H7 (cell line): ENCODE data around the gene TRPM4. TPM values are rescaled to one million over a fixed set of nuclear protein-coding genes. Genes with fewer than 3 reads are reported as not detected.

Experiments
- DNase-seq: peaks from one replicate; pipeline ENCODE4 v3.0.0; 2012
- H3K27me3 ChIP-seq: 2 replicates; pipeline ENCODE4 v1.6.0; 2011; ENCODE audit warnings: mild to moderate bottlenecking, low read length; ENCODE audit not compliant: control insufficient read depth, insufficient read depth
- H3K36me3 ChIP-seq: replicated peaks from 2 replicates; pipeline ENCODE4 v1.5.1; 2011; ENCODE audit warnings: low read length; ENCODE audit not compliant: control insufficient read depth, insufficient read depth
- H3K4me3 ChIP-seq: 2 replicates; pipeline ENCODE4 v1.5.1; 2011; ENCODE audit warnings: low read depth, mild to moderate bottlenecking, control low read depth, low read length, moderate library complexity; ENCODE audit not compliant: insufficient read depth
- total RNA-seq: library from RNA; depleted of rRNA; stranded (reverse); fragments of >200 nt; shearing (Covaris generic); gene quantifications from 2 replicates; pipeline ENCODE4 v1.2.3, GENCODE V29; 2014; rRNA removed

TRPM4 gene
- total RNA-seq, 1 experiment from 2014 or later: 12.8 TPM

DNA sequence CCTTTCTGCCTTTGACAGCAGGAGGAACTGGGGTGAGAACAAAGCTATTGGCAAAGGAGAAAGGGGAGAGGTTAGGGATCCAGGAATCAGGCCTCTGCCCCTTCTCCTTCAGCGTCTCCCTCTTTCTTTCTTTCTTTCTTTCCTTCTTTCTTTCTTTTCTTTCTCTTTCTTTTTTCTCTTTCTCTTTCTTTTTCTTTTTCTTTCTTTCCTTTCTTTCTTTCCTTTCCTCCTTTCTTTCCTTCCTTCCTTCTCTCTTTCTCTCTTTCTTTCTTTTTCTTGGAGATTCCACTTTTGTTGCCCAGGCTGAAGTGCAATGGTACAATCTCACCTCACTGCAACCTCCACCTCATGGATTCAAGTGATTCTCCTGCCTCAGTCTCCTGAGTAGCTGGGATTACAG, 75.6 kb downstream of the TRPM4 start:
- H3K4me3 ChIP-seq: no peak overlapping the region
- H3K36me3 ChIP-seq: no peaks in the 10 kb centered on the region
- no peak for DNase-seq
- no peaks in the 10 kb centered on the region for H3K27me3 ChIP-seq

DNA sequence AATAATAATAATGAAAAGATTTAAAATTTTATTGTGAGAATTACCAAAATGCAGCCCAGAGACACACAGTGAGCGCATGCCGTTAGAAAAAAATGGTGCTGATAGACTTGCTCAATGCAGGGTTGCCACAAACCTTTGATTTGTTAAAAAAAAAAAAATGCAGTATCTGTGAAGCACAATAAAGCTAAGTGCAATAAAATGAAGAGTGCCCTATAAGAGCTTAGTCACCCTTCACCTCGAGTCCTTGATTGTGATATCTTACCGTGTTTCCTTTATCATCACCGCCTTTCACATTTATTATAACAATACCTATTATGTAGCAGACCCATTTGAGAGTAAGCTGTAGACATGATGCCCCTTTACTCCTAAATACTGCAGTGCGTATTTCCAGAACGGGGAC, 84.2 kb downstream of the TRPM4 start:
- Histone ChIP-seq H3K27me3 (no peaks in the 10 kb centered on the region), H3K36me3 (no peaks in the 10 kb centered on the region)

DNA sequence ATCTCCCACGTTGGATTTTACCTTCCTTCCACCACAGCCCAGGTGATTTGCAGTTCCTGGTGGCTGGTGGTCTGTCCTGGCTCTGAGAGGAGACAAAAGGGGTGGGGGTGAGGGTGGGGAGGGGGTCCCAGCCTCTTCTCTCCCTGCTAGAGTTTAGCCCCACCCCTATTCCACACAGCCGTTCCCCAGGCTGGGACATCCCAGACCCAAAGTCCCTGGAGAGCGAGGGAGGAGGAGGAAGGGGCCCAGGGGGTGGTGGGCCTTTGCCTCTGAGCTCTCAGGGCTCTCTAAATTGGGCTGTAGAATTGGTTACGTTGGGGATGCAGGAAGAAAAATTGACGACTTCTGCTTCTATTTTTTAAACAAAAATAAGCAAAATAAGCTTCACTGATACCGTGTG, 85.5 kb downstream of the TRPM4 start:
- no peak overlapping the region for H3K4me3 ChIP-seq
- no peaks in the 10 kb centered on the region for H3K27me3 ChIP-seq
- DNase-seq: peak; percentile 58
- H3K36me3 ChIP-seq: no peaks in the 10 kb centered on the region

More for the DNA sequence above, 84.2 kb downstream of the TRPM4 start:
- H3K4me3 ChIP-seq: no peak overlapping the region
- no peak for DNase-seq

DNA sequence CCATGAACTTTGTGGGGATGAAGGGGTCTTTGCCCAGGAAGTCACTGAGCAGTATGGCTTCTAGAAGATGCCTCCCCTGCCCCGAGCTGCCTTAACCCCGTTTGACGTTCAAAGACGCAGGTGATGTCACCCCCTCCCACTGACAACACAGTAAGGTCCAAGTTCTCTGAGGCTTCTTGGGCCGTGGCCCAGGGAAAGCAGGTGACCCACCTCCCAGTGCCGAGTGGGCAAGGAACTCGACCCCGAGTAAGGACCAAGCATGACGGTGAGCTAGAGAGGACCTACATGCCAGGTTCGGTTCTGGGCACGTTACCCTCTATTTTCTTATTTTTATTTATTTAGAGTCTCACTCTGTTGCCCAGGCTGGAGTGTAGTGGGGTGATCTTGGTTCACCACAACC, 86.1 kb downstream of the TRPM4 start:
- Histone ChIP-seq H3K36me3 (no peaks in the 10 kb centered on the region), H3K27me3 (no peaks in the 10 kb centered on the region), H3K4me3 (no peak overlapping the region)
- DNase-seq: no peak

DNA sequence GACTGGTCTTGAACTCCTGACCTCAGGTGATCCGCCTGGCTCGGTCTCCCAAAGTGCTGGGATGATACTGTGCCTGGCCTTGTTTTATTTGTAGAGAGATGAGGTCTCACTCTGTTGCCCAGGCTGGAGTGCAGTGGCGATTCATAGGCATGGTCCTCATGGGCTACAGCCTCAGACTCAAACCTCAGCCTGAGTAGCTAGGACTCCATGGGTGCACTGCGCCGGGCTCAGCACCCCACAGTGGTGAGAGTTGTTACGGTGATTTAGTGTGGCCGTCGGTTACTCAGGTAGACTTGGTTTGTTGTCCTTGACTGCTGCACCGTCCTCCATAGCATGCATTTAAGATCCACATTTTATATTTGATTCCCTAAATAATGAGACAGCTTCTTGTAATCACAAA, 86.7 kb downstream of the TRPM4 start:
- Histone ChIP-seq H3K27me3 (no peaks in the 10 kb centered on the region), H3K36me3 (no peaks in the 10 kb centered on the region), H3K4me3 (no peak overlapping the region)
- DNase-seq: no peak

DNA sequence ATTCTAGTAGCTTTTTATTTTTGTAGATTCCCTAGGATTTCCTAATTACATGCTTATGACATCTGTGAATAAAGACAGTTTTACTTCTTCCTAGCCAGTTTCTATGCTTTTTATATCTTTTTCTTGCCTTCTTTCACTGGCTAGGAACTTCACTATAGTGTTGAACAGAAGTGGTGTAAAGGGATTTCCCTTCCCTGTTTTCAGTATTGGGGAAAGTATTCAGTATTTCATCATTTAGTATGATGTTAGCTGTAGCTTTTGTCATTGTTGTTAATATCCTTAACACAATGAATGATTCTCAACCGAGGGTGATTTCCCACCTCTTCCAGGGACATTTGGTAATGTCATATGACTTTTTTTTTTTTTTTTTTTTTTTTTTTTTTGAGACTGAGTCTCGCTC, 90.1 kb downstream of the TRPM4 start:
- Histone ChIP-seq H3K36me3 (no peaks in the 10 kb centered on the region), H3K4me3 (no peak overlapping the region), H3K27me3 (no peaks in the 10 kb centered on the region)
- no peak for DNase-seq

DNA sequence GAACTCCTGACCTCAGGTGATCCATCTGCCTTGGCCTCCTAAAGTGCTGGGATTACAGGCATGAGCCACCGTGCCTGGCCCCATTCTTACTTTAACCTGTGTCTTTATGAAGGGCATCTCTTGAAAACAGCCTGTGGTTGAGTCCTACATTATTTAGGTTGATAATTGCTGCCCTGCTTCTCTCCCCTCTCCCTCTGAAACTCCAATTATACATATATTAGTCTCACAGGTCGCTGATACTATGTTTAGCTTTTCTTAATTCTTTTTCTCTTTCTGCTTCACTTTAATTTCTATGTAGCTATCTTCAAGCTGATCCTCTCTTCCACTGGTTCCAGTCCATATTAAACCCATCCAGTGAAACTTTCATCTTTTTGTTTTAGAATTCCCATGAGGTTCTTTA, 92.3 kb downstream of the TRPM4 start:
- Histone ChIP-seq H3K27me3 (no peaks in the 10 kb centered on the region), H3K4me3 (no peak overlapping the region), H3K36me3 (no peaks in the 10 kb centered on the region)
- DNase-seq: no peak

DNA sequence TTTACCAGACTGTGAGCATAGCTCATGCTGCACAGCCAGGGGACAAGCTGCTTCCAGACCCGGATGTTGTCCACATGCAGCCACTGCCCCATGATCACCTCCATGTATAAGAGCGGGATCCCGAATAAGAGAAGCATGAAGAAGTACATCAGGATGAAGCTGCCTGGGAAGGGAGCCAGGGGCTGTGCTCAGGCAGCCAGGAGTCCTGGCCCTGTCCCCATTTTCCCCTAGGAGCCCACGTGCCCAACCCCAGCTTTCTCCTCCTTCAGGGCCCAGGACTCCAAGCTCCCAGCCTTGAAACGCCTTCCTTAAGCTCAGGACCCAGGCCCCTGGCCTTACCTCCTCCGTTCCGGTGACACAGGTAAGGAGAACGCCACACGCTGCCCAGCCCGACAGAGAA, 98.1 kb downstream of the TRPM4 start:
- Histone ChIP-seq H3K4me3 (no peak overlapping the region), H3K36me3 (no peaks in the 10 kb centered on the region), H3K27me3 (no peaks in the 10 kb centered on the region)
- no peak for DNase-seq

DNA sequence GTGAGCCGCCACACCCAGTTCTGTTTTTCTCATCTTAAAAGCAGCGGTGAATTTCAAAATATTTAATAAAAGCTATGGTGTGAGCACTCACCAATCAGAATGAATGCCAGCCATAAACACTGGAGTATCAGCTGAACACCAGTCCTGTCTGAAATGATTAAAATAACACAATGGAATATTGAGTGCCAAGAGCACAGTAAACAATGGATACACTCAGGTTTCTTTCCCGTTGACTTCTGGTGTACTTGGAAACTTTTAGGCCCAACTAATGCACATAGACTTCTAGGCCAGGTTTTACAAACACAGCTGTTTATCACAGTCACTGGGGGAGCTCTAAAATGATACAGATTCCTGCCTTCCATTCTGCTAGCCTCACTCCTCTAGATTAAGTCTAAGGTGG, 99.1 kb downstream of the TRPM4 start:
- Histone ChIP-seq H3K27me3 (no peaks in the 10 kb centered on the region), H3K36me3 (no peaks in the 10 kb centered on the region), H3K4me3 (no peak overlapping the region)
- DNase-seq: no peak

Other genes starting within 250 kb of the TRPM4 start
- gene DHDH, start 224.1 kb upstream of the TRPM4 start, total RNA-seq: not detected in 2 replicates
- gene BAX, start 202.9 kb upstream of the TRPM4 start, total RNA-seq: 57.8 and 72.6 TPM in 2 replicates
- gene FTL, start 192.5 kb upstream of the TRPM4 start, total RNA-seq: 2,437 and 3,282 TPM in 2 replicates
- gene GYS1, start 164.5 kb upstream of the TRPM4 start, total RNA-seq: 35.2 and 50.2 TPM in 2 replicates
- gene RUVBL2, start 163.9 kb upstream of the TRPM4 start, total RNA-seq: 256 and 327 TPM in 2 replicates
- gene LHB, start 140.7 kb upstream of the TRPM4 start, total RNA-seq: not detected in 2 replicates
- not detected in 2 replicates for gene CGB3, start 133.5 kb upstream of the TRPM4 start, total RNA-seq
- 1.4 TPM in 1 of 2 replicates, not detected in the other for gene CGB2, start 125.9 kb upstream of the TRPM4 start, total RNA-seq
- not detected in 2 replicates for gene CGB1, start 120.9 kb upstream of the TRPM4 start, total RNA-seq
- gene CGB5, start 113.9 kb upstream of the TRPM4 start, total RNA-seq: not detected in 2 replicates
- not detected in 2 replicates for gene CGB8, start 108.7 kb upstream of the TRPM4 start, total RNA-seq
- not detected in 2 replicates for gene CGB7, start 100.0 kb upstream of the TRPM4 start, total RNA-seq
- gene NTF4, start 93.0 kb upstream of the TRPM4 start, total RNA-seq: 0.81 and 1.2 TPM in 2 replicates
- gene KCNA7, start 85.1 kb upstream of the TRPM4 start, total RNA-seq: not detected in 2 replicates
- 338 and 397 TPM in 2 replicates for gene SNRNP70, start 72.3 kb upstream of the TRPM4 start, total RNA-seq
- 2.2 and 4.1 TPM in 2 replicates for gene LIN7B, start 43.4 kb upstream of the TRPM4 start, total RNA-seq
- gene C19orf73, start 38.6 kb upstream of the TRPM4 start, total RNA-seq: 1.4 and 3.2 TPM in 2 replicates
- 21.1 and 23.6 TPM in 2 replicates for gene PPFIA3, start 38.2 kb upstream of the TRPM4 start, total RNA-seq
- gene HRC, start 2.4 kb upstream of the TRPM4 start, total RNA-seq: 0.45 and 0.81 TPM in 2 replicates
- gene SLC6A16, start 167.4 kb downstream of the TRPM4 start, total RNA-seq: 0.24 and 4.3 TPM in 2 replicates
- 0.44 TPM in 1 of 2 replicates, not detected in the other for gene CD37, start 177.6 kb downstream of the TRPM4 start, total RNA-seq
- 110 and 155 TPM in 2 replicates for gene TEAD2, start 204.6 kb downstream of the TRPM4 start, total RNA-seq
- gene DKKL1, start 206.1 kb downstream of the TRPM4 start, total RNA-seq: 3.6 and 4.3 TPM in 2 replicates
- 0.21 and 0.26 TPM in 2 replicates for gene KASH5, start 230.5 kb downstream of the TRPM4 start, total RNA-seq